ENCODE measurements around the gene PTPRE. TPM values are rescaled to one million over a fixed set of nuclear protein-coding genes. Genes with fewer than 3 reads are reported as not detected.

PTPRE gene
- total RNA-seq, 2 donors from 2014 or later, result 26.9 to 36.1 TPM

DNA sequence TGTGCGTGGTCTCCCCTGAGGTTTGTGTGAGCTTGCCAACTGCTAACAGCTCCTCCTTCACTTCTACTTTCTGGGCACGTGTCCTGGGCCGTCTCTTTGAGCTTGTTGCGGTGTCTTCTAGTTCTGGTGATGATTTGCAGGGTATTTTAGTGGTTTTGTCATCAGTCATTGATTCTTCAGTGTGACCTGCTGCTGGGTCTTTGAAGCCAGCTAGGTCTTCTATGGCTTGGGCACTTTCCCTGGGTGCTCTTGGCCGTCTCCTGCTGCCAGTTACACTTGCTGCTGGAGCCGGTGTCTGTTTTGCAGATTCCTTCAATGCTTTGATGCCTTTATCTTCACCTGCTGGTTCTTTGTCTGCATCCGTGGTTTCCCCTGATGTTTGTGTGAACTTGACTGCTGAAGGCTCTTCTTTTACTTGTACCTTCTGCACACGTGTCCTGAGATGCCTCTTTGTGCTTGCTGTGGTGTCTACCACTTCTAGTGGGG, 196.4 kb downstream of the PTPRE start:
- intact Hi-C loops (cut with DNase I, micrococcal nuclease), result no loop called here
- ATAC-seq (no peak), DNase-seq (no peak)

GRCh38 chr10:128105383-128105782, 198.5 kb downstream of the PTPRE start:
- DNase-seq (no peak), ATAC-seq (no peak)
- intact Hi-C loops (cut with DNase I, micrococcal nuclease), result no loop called here

GRCh38 chr10:128109707-128110106, 202.8 kb downstream of the PTPRE start:
- DNase-seq (no peak), ATAC-seq (no peak)
- intact Hi-C loops (cut with DNase I, micrococcal nuclease), result no loop called here

- intact Hi-C loops (cut with DNase I, micrococcal nuclease), result no loop called here
- DNase-seq (no peak), ATAC-seq (no peak)
Observed at GRCh38 chr10:128110339-128110738, 203.4 kb downstream of the PTPRE start.

GRCh38 chr10:128111696-128112095, 204.8 kb downstream of the PTPRE start:
- intact Hi-C loops (cut with DNase I, micrococcal nuclease), result no loop called here
- DNase-seq (no peak), ATAC-seq (peak; percentile 88)

GRCh38 chr10:128113026-128113425, 206.1 kb downstream of the PTPRE start:
- no peak for DNase-seq
- intact Hi-C loops (cut with DNase I, micrococcal nuclease), result no loop called here
- ATAC-seq, result no peak

- intact Hi-C loops (cut with DNase I, micrococcal nuclease), result no loop called here
- DNase-seq (no peak), ATAC-seq (no peak)
Observed at GRCh38 chr10:128114901-128115300, 208.0 kb downstream of the PTPRE start.

DNA sequence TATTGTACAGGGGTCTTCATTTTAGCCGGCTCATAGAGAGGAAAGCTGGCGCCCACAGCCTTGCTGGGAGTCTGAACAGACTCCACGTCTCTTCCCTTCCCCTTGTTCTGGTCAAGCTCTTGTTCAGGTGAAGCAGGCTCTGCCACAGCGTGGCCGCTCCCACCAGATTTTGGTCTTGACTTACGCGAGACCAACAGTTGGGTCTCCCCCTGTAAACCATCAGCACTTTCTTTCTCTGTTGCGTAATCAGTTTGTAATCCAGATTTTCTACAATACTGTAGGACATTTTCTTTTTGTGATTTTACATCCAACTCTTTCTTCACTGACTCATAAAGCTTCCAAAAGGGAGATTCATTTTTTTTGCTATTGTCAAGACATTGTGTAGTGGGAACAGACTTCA, 208.5 kb downstream of the PTPRE start:
- no peak for ATAC-seq
- intact Hi-C loops (cut with DNase I, micrococcal nuclease), result no loop called here
- no peak for DNase-seq

DNA sequence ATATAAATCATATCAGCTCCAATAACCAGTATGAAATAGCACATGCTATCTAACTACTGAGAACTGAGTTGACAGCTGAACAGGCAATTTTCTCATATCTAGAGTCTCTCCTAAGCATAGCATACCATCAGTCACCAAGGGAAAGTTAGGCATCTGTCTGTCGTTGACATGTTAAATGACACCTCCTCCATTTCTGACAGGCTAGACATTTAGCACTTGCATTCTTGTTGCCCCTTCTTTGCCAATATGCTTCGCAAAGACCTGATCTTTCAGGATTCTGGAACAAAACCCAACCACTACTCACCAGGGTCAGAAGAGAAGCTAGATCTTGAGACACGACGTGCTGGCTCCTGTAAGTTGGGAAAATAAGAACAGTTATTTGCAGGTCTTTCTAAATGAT, 209.3 kb downstream of the PTPRE start:
- ATAC-seq (no peak), DNase-seq (no peak)
- intact Hi-C loops (cut with DNase I, micrococcal nuclease), result no loop called here

GRCh38 chr10:128116851-128117615, 210.1 kb downstream of the PTPRE start:
- intact Hi-C loops (cut with DNase I, micrococcal nuclease), result no loop called here
- ATAC-seq (no peak), DNase-seq (no peak)

GRCh38 chr10:128121750-128122412, 215.0 kb downstream of the PTPRE start:
- DNase-seq (no peak), ATAC-seq (no peak)
- intact Hi-C loops (cut with DNase I, micrococcal nuclease), result no loop called here

GRCh38 chr10:128122931-128123330, 216.0 kb downstream of the PTPRE start:
- ATAC-seq (no peak), DNase-seq (no peak)
- intact Hi-C loops (cut with DNase I, micrococcal nuclease), result no loop called here

GRCh38 chr10:128123846-128124245, 216.9 kb downstream of the PTPRE start:
- DNase-seq (no peak), ATAC-seq (no peak)
- intact Hi-C loops (cut with DNase I, micrococcal nuclease), result no loop called here

DNA sequence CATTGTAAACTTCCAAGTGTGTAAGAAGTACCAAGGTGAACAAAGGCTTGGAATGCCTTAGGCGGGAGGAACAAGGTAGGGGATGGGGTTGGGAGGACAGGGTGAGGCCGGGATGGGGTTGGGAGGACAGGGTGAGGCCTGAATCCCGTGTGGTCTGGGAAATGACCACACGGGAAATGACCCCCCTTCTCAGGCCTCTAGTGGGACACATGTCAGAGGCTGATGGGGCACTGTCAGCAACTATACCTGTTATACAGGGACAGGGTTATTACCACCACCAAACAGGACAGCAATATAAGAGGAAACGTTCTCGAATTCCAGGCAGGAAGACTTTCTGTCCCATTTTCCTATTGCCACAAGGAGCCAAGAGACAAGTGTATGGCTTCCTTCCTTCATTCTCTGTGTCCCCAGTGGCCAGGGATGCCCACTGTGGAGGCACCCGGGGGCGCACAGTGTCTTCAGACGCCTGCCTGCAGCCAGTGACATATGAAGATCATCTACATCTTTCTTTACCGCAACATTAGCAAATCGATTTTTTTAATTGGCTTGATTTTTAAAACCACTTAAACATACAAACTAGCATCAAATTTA, 218.0 kb downstream of the PTPRE start:
- DNase-seq (no peak), ATAC-seq (peak; percentile 9)
- intact Hi-C loops (cut with DNase I, micrococcal nuclease), result no loop called here

DNA sequence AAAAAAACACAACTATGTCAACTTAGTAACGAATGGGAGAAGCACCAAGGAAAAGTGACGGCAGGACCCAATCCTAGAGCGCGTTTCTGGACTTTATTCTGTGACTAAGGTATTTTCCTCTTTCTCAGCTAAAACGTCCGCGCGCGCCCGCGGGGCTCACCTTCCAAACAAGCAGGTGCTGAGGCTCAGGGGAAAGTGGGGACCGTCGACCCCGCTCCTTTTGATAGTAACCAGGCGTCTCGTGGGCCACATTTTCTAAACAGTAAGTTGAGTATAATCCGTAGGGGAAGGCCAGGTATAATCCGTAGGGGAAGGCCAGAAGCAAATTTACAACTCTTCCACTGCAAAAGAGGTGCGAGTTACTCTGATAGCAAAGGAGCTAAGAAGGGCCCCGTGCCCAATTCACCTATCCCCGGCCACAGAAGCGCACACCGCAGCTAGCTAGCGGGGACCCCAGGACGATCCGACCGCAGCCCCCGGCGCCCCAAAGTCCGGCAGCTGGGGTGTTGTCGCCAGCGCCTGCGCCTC, 218.6 kb downstream of the PTPRE start:
- intact Hi-C loops (cut with DNase I, micrococcal nuclease), result no loop called here
- DNase-seq, result peak in 1 of 2 donors; percentile 60
- ATAC-seq, result peak; percentile 44

GRCh38 chr10:128125944-128126764, 219.3 kb downstream of the PTPRE start, which contains the start of gene MKI67:
Gene MKI67, minus strand, starts transcription at chr10:128126423. Its CDS starts 756 bp downstream, at chr10:128125667.
- intact Hi-C loops (cut with DNase I, micrococcal nuclease), result no loop called here
- peak; percentile 93 for ATAC-seq
- peak; percentile 90 for DNase-seq

DNA sequence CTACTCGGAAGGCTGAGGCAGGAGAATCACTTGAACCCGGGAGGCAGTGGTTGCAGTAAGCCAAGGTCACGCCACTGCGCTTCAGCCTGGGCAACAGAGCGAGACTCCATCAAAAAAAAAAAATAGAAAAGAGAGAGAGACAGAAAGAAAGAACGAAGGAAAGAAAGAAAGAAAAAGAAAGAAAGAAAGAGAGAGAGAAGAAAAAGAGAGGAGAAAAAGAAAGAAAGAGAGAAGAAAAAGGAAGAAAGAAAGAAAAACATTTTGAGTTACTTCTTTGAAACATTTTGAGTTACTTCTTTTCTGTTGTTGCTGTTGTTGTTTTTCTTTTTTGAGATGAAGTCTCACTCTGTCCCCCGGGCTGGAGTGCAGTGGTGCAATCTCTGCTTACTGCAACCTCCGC, 221.7 kb downstream of the PTPRE start:
- intact Hi-C loops (cut with DNase I, micrococcal nuclease), result no loop called here
- DNase-seq (no peak), ATAC-seq (no peak)

DNA sequence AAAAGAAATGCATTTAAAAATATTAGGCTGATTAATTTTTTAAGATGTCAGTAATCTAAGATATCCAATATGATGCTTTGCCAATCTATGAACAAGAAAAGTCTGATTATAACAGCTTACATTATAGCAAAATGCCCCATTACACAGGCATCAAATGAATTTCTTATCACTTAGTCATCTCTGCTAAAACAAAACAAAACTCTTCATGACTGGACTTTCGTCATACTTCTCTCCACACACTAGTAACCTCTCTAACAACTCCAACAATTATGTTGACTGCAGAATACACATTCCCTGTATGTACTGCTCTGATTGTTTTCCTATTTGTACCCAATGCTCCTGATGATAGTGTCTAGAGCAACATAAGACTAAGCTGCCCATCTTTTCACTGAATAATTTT, 223.1 kb downstream of the PTPRE start:
- no peak for DNase-seq
- ATAC-seq, result no peak
- intact Hi-C loops (cut with DNase I, micrococcal nuclease), result no loop called here

Measured in left colon (tissue), 2 donors.